A204.1 (cell line): ENCODE measurements around the gene MAPT.
"Not testable (repeated sequence)": the region's sequence is repeated elsewhere in the genome, so short reads cannot be mapped to it uniquely, and the experiment has no call there.

Experiments used
- FAIRE-seq: peaks from 2 replicates; lab custom pipeline; 2012; peaks lifted over from hg19 to GRCh38; lab: Jason Lieb, UNC

The MAPT gene

GRCh38 chr17:45994987-45995386 lies 100.6 kb downstream of the MAPT start:
- FAIRE-seq, result no peak

DNA sequence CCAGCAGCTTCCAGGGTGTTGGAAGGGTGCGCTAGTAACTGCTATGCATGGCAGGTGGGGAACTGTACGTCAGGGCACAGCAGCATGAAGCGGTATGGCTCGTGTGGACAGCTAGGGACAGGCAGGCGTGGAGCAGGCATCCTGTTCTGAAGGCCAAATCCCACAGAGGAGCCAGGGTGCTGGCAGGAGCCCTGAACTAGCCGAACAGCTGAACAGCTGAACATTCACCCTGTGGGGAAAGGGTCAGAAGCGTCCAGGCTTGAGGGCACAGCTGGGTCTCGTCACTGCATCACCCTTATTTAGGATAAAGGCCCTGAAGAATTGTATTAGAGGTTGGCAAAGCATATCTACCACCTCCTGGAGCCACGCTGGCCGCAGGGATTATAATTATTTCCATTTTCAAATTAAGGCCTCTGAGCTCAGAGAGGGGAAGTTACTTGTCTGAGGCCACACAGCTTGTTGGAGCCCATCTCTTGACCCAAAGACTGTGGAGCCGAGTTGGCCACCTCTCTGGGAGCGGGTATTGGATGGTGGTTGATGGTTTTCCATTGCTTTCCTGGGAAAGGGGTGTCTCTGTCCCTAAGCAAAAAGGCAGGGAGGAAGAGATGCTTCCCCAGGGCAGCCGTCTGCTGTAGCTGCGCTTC lies 101.4 kb downstream of the MAPT start:
- no peak for FAIRE-seq

DNA sequence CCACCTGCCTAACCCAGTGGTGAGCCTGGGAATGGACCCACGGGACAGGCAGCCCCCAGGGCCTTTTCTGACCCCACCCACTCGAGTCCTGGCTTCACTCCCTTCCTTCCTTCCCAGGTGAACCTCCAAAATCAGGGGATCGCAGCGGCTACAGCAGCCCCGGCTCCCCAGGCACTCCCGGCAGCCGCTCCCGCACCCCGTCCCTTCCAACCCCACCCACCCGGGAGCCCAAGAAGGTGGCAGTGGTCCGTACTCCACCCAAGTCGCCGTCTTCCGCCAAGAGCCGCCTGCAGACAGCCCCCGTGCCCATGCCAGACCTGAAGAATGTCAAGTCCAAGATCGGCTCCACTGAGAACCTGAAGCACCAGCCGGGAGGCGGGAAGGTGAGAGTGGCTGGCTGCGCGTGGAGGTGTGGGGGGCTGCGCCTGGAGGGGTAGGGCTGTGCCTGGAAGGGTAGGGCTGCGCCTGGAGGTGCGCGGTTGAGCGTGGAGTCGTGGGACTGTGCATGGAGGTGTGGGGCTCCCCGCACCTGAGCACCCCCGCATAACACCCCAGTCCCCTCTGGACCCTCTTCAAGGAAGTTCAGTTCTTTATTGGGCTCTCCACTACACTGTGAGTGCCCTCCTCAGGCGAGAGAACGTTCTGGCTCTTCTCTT lies 102.1 kb downstream of the MAPT start:
- no peak for FAIRE-seq

GRCh38 chr17:45997166-45997565 lies 102.8 kb downstream of the MAPT start:
- no peak for FAIRE-seq

DNA sequence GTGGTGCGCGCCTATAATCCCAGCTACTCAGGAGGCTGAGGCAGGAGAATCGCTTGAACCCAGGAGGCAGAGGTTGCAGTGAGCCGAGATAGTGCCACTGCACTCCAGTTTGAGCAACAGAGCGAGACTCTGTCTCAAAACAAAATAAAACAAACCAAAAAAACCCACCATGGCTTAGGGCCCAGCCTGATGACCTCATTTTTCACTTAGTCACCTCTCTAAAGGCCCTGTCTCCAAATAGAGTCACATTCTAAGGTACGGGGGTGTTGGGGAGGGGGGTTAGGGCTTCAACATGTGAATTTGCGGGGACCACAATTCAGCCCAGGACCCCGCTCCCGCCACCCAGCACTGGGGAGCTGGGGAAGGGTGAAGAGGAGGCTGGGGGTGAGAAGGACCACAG lies 103.3 kb downstream of the MAPT start:
- FAIRE-seq, result no peak

DNA sequence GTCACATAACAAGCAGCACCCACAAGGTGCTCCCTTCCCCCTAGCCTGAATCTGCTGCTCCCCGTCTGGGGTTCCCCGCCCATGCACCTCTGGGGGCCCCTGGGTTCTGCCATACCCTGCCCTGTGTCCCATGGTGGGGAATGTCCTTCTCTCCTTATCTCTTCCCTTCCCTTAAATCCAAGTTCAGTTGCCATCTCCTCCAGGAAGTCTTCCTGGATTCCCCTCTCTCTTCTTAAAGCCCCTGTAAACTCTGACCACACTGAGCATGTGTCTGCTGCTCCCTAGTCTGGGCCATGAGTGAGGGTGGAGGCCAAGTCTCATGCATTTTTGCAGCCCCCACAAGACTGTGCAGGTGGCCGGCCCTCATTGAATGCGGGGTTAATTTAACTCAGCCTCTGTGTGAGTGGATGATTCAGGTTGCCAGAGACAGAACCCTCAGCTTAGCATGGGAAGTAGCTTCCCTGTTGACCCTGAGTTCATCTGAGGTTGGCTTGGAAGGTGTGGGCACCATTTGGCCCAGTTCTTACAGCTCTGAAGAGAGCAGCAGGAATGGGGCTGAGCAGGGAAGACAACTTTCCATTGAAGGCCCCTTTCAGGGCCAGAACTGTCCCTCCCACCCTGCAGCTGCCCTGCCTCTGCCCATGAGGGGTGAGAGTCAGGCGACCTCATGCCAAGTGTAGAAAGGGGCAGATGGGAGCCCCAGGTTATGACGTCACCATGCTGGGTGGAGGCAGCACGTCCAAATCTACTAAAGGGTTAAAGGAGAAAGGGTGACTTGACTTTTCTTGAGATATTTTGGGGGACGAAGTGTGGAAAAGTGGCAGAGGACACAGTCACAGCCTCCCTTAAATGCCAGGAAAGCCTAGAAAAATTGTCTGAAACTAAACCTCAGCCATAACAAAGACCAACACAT lies 104.9 kb downstream of the MAPT start, which contains the start of gene STH:
Gene STH (plus strand): TSS at position 264 of the 913 bp plus-strand sequence. CDS start 30 bp downstream, at position 294.
- FAIRE-seq, result no peak

DNA sequence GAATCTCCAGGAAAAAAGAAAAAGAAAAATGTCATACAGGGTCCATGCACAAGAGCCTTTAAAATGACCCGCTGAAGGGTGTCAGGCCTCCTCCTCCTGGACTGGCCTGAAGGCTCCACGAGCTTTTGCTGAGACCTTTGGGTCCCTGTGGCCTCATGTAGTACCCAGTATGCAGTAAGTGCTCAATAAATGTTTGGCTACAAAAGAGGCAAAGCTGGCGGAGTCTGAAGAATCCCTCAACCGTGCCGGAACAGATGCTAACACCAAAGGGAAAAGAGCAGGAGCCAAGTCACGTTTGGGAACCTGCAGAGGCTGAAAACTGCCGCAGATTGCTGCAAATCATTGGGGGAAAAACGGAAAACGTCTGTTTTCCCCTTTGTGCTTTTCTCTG lies 105.5 kb downstream of the MAPT start:
- no peak for FAIRE-seq

DNA sequence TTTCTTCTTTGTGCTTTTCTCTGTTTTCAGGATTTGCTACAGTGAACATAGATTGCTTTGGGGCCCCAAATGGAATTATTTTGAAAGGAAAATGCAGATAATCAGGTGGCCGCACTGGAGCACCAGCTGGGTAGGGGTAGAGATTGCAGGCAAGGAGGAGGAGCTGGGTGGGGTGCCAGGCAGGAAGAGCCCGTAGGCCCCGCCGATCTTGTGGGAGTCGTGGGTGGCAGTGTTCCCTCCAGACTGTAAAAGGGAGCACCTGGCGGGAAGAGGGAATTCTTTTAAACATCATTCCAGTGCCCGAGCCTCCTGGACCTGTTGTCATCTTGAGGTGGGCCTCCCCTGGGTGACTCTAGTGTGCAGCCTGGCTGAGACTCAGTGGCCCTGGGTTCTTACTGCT lies 105.9 kb downstream of the MAPT start:
- FAIRE-seq, result no peak

DNA sequence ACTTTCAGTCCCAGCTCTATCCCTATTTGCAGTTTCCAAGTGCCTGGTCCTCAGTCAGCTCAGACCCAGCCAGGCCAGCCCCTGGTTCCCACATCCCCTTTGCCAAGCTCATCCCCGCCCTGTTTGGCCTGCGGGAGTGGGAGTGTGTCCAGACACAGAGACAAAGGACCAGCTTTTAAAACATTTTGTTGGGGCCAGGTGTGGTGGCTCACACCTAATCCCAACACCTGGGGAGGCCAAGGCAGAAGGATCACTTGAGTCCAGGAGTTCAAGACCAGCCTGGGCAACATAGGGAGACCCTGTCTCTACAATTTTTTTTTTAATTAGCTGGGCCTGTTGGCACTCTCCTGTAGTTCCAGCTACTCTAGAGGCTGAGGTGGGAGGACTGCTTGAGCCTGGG lies 106.4 kb downstream of the MAPT start:
- FAIRE-seq, result no peak

GRCh38 chr17:46001390-46002310 lies 107.3 kb downstream of the MAPT start:
- FAIRE-seq, result no peak

DNA sequence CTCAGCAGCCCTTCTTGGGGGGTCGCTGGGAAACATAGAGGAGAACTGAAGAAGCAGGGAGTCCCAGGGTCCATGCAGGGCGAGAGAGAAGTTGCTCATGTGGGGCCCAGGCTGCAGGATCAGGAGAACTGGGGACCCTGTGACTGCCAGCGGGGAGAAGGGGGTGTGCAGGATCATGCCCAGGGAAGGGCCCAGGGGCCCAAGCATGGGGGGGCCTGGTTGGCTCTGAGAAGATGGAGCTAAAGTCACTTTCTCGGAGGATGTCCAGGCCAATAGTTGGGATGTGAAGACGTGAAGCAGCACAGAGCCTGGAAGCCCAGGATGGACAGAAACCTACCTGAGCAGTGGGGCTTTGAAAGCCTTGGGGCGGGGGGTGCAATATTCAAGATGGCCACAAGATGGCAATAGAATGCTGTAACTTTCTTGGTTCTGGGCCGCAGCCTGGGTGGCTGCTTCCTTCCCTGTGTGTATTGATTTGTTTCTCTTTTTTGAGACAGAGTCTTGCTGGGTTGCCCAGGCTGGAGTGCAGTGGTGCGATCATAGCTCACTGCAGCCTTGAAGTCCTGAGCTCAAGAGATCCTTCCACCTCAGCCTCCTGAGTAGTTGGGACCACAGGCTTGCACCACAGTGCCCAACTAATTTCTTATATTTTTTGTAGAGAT lies 108.1 kb downstream of the MAPT start:
- FAIRE-seq, result peak; percentile 64

- no peak for FAIRE-seq
Observed at GRCh38 chr17:46002973-46003316, 108.6 kb downstream of the MAPT start.

- FAIRE-seq, result no peak
Observed at GRCh38 chr17:46003907-46004748, 109.8 kb downstream of the MAPT start.

DNA sequence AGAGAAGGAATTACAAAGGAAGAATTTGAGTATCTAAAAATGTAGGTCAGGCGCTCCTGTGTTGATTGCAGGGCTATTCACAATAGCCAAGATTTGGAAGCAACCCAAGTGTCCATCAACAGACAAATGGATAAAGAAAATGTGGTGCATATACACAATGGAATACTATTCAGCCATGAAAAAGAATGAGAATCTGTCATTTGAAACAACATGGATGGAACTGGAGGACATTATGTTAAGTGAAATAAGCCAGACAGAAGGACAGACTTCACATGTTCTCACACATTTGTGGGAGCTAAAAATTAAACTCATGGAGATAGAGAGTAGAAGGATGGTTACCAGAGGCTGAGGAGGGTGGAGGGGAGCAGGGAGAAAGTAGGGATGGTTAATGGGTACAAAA lies 111.7 kb downstream of the MAPT start:
- not testable (repeated sequence) for FAIRE-seq

- FAIRE-seq, result no peak
Observed at GRCh38 chr17:46007461-46007965, 113.2 kb downstream of the MAPT start.

- no peak for FAIRE-seq
Observed at GRCh38 chr17:46008591-46008990, 114.2 kb downstream of the MAPT start.

DNA sequence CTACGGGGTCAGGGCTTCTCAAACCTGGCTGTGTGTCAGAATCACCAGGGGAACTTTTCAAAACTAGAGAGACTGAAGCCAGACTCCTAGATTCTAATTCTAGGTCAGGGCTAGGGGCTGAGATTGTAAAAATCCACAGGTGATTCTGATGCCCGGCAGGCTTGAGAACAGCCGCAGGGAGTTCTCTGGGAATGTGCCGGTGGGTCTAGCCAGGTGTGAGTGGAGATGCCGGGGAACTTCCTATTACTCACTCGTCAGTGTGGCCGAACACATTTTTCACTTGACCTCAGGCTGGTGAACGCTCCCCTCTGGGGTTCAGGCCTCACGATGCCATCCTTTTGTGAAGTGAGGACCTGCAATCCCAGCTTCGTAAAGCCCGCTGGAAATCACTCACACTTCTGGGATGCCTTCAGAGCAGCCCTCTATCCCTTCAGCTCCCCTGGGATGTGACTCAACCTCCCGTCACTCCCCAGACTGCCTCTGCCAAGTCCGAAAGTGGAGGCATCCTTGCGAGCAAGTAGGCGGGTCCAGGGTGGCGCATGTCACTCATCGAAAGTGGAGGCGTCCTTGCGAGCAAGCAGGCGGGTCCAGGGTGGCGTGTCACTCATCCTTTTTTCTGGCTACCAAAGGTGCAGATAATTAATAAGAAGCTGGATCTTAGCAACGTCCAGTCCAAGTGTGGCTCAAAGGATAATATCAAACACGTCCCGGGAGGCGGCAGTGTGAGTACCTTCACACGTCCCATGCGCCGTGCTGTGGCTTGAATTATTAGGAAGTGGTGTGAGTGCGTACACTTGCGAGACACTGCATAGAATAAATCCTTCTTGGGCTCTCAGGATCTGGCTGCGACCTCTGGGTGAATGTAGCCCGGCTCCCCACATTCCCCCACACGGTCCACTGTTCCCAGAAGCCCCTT lies 115.6 kb downstream of the MAPT start:
- no peak for FAIRE-seq

DNA sequence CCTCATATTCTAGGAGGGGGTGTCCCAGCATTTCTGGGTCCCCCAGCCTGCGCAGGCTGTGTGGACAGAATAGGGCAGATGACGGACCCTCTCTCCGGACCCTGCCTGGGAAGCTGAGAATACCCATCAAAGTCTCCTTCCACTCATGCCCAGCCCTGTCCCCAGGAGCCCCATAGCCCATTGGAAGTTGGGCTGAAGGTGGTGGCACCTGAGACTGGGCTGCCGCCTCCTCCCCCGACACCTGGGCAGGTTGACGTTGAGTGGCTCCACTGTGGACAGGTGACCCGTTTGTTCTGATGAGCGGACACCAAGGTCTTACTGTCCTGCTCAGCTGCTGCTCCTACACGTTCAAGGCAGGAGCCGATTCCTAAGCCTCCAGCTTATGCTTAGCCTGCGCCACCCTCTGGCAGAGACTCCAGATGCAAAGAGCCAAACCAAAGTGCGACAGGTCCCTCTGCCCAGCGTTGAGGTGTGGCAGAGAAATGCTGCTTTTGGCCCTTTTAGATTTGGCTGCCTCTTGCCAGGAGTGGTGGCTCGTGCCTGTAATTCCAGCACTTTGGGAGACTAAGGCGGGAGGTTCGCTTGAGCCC lies 116.3 kb downstream of the MAPT start:
- no peak for FAIRE-seq
